Common myeloid progenitor, CD34-positive (primary cell): ENCODE data around the gene INS.
A peak's percentile ranks its signal among the peaks of the same experiment; 100 is the strongest.

Source experiments
- CTCF ChIA-PET: fragments of 350-600 bp; sonication (Branson Sonifier 250); formaldehyde crosslinking; loops from one replicate; lab custom pipeline; 2021; ENCODE audit warnings: antibody characterized with exemption; lab: Charles Lee
- POLR2A ChIA-PET: fragments of 350-600 bp; sonication (Branson Sonifier 250); formaldehyde crosslinking; loops from one replicate; lab custom pipeline; 2021; ENCODE audit warnings: antibody characterized with exemption; lab: Charles Lee
- DNase-seq, 3 donors: peaks; one replicate each; pipeline versions ENCODE4 v3.0.0 to v3.0.0-alpha.2; 2013
- H3K27ac ChIP-seq, 2 experiments: 1 replicate in 1 of 2; 2 replicates in 1 of 2; pipeline ENCODE4 v1.7.0; 2013; ENCODE audit warnings: inconsistent platforms in 2 of 2, low read length in 2 of 2, mild to moderate bottlenecking in 2 of 2, low read depth in 1 of 2, moderate library complexity in 1 of 2; ENCODE audit not compliant: severe bottlenecking in 2 of 2, insufficient read depth in 1 of 2, poor library complexity in 1 of 2
- H3K27me3 ChIP-seq, 5 experiments: replicated peaks in 2 of 5; 1 replicate in 3 of 5; 2 replicates in 2 of 5; pipeline versions ENCODE4 v1.6.1 to v1.7.0; 2013; ENCODE audit warnings: low read length in 4 of 5, mild to moderate bottlenecking in 2 of 5, moderate library complexity in 2 of 5, inconsistent platforms in 1 of 5; ENCODE audit not compliant: insufficient read depth in 5 of 5, control insufficient read depth in 4 of 5
- H3K36me3 ChIP-seq, 4 experiments: 1 replicate in 2 of 4; 2 replicates in 2 of 4; pipeline versions ENCODE4 v1.6.1 to v1.7.0; 2013; ENCODE audit warnings: low read length in 3 of 4, control low read depth in 1 of 4, mild to moderate bottlenecking in 1 of 4; ENCODE audit not compliant: control insufficient read depth in 4 of 4, insufficient read depth in 4 of 4
- H3K4me1 ChIP-seq, 4 experiments: 1 replicate in 3 of 4; 2 replicates in 1 of 4; pipeline versions ENCODE4 v1.6.1 to v1.7.1; 2013; ENCODE audit warnings: low read length in 3 of 4, mild to moderate bottlenecking in 3 of 4, control low read depth in 1 of 4, inconsistent platforms in 1 of 4, moderate library complexity in 1 of 4; ENCODE audit not compliant: control insufficient read depth in 4 of 4, insufficient read depth in 4 of 4; ENCODE audit errors: control extremely low read depth in 1 of 4
- H3K4me3 ChIP-seq, 7 experiments: 1 replicate in 4 of 7; 2 replicates in 3 of 7; pipeline versions ENCODE4 v1.5.1 to v1.7.0; 2013; ENCODE audit warnings: mild to moderate bottlenecking in 7 of 7, low read length in 6 of 7, moderate library complexity in 6 of 7, inconsistent platforms in 2 of 7, low read depth in 2 of 7, control low read depth in 1 of 7; ENCODE audit not compliant: insufficient read depth in 4 of 7, control insufficient read depth in 1 of 7; ENCODE audit errors: extremely low read depth in 1 of 7
- H3K9me3 ChIP-seq, 5 experiments: 1 replicate in 4 of 5; 2 replicates in 1 of 5; pipeline versions ENCODE4 v1.6.1 to v1.7.1; 2013; ENCODE audit warnings: low read length in 4 of 5, mild to moderate bottlenecking in 2 of 5, inconsistent platforms in 1 of 5, low read depth in 1 of 5, moderate library complexity in 1 of 5; ENCODE audit not compliant: control insufficient read depth in 4 of 5, insufficient read depth in 2 of 5; ENCODE audit errors: control extremely low read depth in 1 of 5
- WGBS: methylation state at CpG from one replicate; pipeline ENCODE4 v1.1.5; 2013; ENCODE audit not compliant: insufficient coverage; 5-methylcytosine and 5-hydroxymethylcytosine counted together

The INS gene

GRCh38 chr11:2135648-2136201 is 25.3 kb downstream of the INS start:
- Histone ChIP-seq H3K4me3 (no peak overlapping the region), H3K9me3 (no peaks in the 10 kb centered on the region), H3K36me3 (no peaks in the 10 kb centered on the region), H3K4me1 (peaks cover 0 to 22% (median 9%) of the 10 kb centered on the region in 4 experiments), H3K27me3 (peaks cover 0 to 93% (median 20%) of the 10 kb centered on the region in 5 experiments), H3K27ac (no peak overlapping the region)
- ChIA-PET CTCF (interaction anchor here (1.0 to 2.7 kb wide), 3 partner anchors 13 to 99 kb away, joined by 4 to 7 read pairs (median 5); no protein-coding TSS in a partner anchor), POLR2A (no interaction called here)
- DNase-seq, result no peak
- WGBS, result 96% methylated on average over 12 of the region's 14 CpGs

DNA sequence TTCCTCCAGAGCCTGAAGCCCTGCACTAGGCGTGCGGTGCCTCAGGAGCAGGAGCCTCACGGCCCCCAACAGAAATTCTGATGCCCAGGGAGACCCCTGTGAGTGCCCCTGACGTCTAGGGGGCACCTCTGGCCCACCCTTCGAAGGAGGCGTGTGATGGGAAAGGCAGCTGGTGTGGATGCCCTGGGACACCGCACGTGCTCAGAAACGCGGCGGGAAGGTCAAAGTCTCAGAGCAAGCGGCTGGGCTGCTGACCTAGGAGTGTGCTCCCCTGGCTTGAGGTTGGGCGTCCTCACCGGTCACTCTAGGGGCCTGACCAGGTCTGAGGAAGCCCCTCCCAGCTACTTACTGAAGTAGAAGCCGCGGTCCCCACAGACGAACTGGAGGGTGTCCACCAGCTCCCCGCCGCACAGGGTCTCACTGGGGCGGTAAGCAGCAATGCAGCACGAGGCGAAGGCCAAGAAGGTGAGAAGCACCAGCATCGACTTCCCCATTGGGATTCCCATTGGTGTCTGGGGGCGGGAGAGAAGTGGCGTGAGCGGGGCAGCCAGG is 25.9 kb downstream of the INS start:
- Histone ChIP-seq H3K27me3 (peaks cover 0 to 88% (median 18%) of the 10 kb centered on the region in 5 experiments), H3K27ac (no peak overlapping the region), H3K9me3 (no peaks in the 10 kb centered on the region), H3K4me3 (no peak overlapping the region), H3K36me3 (no peaks in the 10 kb centered on the region), H3K4me1 (peaks cover 0 to 19% (median 7%) of the 10 kb centered on the region in 4 experiments)
- POLR2A ChIA-PET, result no interaction called here
- WGBS, result 90% methylated on average over 22 of the region's 26 CpGs
- CTCF ChIA-PET, result interaction anchor here (1.6 to 2.7 kb wide), 2 partner anchors 16 to 98 kb away, joined by 5 to 7 read pairs; no protein-coding TSS in a partner anchor
- DNase-seq, result no peak

DNA sequence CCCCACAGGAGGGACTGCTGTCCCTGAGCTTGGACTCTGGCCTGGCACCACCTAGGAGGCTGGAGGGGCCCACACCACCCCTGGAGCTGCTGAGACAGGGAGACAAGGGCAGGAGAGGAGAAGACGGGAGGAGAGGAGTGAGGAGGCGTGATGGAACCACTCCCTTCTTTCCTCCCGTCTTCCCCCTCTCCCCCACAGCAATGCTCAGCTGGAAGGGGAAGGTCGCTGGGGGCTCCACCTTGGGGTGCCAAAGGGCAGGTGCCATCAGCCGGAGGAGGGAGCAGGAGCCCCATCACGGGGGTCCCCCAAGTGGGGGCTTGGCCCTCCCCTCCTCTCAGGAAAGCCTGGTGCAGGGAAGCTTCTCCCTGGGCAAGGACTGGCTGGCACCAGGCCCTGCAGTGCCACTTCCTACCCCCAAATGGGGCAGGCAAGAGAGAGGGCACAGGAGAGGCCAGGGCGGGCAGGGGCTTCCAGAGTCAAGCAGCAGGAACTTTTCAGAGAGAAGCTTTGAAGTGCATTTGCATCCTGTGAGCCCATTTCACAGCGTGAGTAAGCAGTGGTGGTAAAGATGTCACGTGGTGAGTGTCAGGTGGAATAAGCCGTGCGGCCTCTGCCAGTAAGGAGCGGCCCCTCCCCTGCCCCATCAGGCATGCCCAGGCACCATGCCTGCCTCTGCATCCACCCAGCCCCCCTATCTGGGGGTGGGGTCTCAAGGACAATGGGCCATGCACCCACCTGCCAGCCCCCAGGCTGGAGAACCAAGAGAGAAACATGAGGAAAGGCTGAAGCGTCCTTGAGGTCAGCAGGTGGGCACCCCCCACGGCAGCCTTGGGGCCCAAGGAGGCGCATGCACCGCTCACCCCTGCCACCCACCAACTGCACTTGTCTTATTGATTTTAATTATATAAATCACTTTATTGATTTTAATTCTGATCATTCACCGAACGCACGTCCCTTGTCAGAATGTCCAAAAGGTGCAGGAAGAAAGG is 26.7 kb downstream of the INS start:
- CTCF ChIA-PET, result interaction anchor here (0.6 to 2.7 kb wide), 5 partner anchors 16 to 97 kb away, joined by 3 to 7 read pairs (median 5); no protein-coding TSS in a partner anchor
- Histone ChIP-seq H3K4me1 (peaks cover 0 to 15% (median 6%) of the 10 kb centered on the region in 4 experiments), H3K4me3 (no peak overlapping the region), H3K27me3 (peaks cover 0 to 84% (median 18%) of the 10 kb centered on the region in 5 experiments), H3K27ac (no peak overlapping the region), H3K36me3 (no peaks in the 10 kb centered on the region), H3K9me3 (no peaks in the 10 kb centered on the region)
- POLR2A ChIA-PET, result no interaction called here
- WGBS, result 79% methylated on average over 10 of the region's 19 CpGs
- no peak for DNase-seq

- Histone ChIP-seq H3K4me3 (no peak overlapping the region), H3K9me3 (no peaks in the 10 kb centered on the region), H3K27me3 (peaks cover 0 to 82% (median 18%) of the 10 kb centered on the region in 5 experiments), H3K4me1 (peaks cover 0 to 12% (median 5%) of the 10 kb centered on the region in 4 experiments), H3K36me3 (no peaks in the 10 kb centered on the region), H3K27ac (no peak overlapping the region)
- ChIA-PET CTCF (interaction anchor here (0.6 to 2.7 kb wide), 4 partner anchors 17 to 96 kb away, joined by 3 to 7 read pairs (median 5); no protein-coding TSS in a partner anchor), POLR2A (no interaction called here)
- no peak for DNase-seq
- 61% methylated on average over 20 of the region's 33 CpGs for WGBS
Observed at GRCh38 chr11:2133241-2134021, 27.6 kb downstream of the INS start.

DNA sequence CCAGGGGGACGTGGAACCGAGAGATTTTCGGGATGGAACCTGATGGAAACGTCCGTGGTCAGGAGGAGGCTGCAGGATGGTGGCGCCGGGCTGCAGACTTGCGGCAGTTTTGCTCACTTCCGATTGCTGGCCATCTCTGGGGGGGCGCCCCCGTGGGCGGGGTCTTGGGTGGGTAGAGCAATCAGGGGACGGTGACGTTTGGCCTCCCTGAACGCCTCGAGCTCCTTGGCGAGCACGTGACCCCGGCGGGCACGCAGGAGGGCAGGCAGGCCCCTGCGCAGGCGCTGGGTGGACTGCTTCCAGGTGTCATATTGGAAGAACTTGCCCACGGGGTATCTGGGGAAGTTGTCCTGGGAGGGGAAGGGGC is 28.2 kb downstream of the INS start:
- no peak overlapping the region for H3K4me3 ChIP-seq
- H3K4me1 ChIP-seq, result peaks cover 0 to 8% (median 3%) of the 10 kb centered on the region in 4 experiments
- CTCF ChIA-PET, result interaction anchor here (2.0 kb wide), 1 partner anchor 18 kb away, joined by 5 read pairs; no protein-coding TSS in a partner anchor
- H3K27me3 ChIP-seq, result peaks cover 0 to 77% (median 18%) of the 10 kb centered on the region in 5 experiments
- DNase-seq, result peak in 1 of 3 donors; percentile 31
- no peaks in the 10 kb centered on the region for H3K36me3 ChIP-seq
- WGBS, result 49% methylated on average over 22 of the region's 24 CpGs
- POLR2A ChIA-PET, result no interaction called here
- no peaks in the 10 kb centered on the region for H3K9me3 ChIP-seq
- H3K27ac ChIP-seq, result no peak overlapping the region

DNA sequence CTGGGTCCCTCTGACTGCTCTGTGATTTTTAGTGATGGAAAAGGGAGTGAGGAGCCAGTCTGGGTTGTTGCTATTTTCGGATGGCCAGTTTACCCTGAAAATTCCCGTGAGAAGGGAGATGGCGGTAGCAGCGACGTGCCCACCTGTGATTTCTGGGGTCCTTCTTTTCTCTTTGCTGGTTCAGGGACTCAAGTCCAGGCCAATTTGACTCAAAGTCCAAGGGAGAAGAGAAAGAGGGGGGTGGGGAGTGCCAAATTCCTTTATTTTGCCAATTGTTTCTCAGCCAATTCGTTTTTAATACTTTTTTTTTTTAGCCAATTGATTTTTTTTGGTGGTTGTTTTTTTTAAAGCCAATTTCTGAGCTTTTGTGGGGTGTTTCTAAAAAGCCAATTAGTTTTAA is 28.8 kb downstream of the INS start:
- DNase-seq, result no peak
- Histone ChIP-seq H3K27me3 (peaks cover 0 to 74% (median 18%) of the 10 kb centered on the region in 5 experiments), H3K36me3 (no peaks in the 10 kb centered on the region), H3K4me3 (no peak overlapping the region), H3K4me1 (peaks cover 0 to 3% (median 0%) of the 10 kb centered on the region in 4 experiments), H3K27ac (no peak overlapping the region), H3K9me3 (no peaks in the 10 kb centered on the region)
- ChIA-PET CTCF (interaction anchor here (2.0 kb wide), 1 partner anchor 18 kb away, joined by 5 read pairs; no protein-coding TSS in a partner anchor), POLR2A (no interaction called here)
- 87% methylated on average over 3 of the region's 6 CpGs for WGBS
